ENCODE data around the gene KANK3. TPM values are rescaled to one million over a fixed set of nuclear protein-coding genes. Genes with fewer than 3 reads are reported as not detected.
"Not testable (repeated sequence)": the region's sequence is repeated elsewhere in the genome, so short reads cannot be mapped to it uniquely, and the experiment has no call there.

Gene KANK3
- total RNA-seq, 4 donors from 2014 or later: 3.2 to 10.5 (median 4.1) TPM

DNA sequence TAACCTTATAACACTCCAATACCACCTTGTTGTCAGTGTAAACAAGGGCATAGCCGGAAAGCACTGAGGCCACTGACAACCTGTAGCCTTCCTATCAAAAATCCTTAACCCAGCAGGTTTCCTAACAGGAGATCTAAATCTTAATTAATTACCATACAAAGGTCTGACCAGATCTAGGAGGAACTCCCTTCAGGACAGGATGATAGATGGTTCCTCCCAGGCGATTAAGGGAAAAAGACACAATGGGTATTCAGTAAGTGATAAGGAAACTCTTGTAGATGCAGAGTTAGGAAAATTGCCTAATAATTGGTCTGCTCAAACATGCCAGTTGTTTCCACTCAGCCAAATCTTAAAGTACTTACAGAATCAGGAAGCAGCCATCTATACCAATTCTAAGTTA, 42.0 kb upstream of the KANK3 start:
- H3K9me3 ChIP-seq; H3K36me3 ChIP-seq; H3K4me3 ChIP-seq; in situ Hi-C loops (cut with MboI; ENCODE audit: low pct_ligation_motif_present in 1 of 4, low pct_unique_long_range_greater_than_20kb in 1 of 4, low sequenced_read_pairs in 3 of 4); H3K4me1 ChIP-seq; DNase-seq; intact Hi-C loops (cut with DNase I; ENCODE audit: low total_unique reads); H3K27ac ChIP-seq; H3K27me3 ChIP-seq: not testable (repeated sequence)
- 78 to 83% methylated on average over 2 of the region's 2 CpGs for WGBS, 2 donors (ENCODE audit: low coverage in 1 of 2)

DNA sequence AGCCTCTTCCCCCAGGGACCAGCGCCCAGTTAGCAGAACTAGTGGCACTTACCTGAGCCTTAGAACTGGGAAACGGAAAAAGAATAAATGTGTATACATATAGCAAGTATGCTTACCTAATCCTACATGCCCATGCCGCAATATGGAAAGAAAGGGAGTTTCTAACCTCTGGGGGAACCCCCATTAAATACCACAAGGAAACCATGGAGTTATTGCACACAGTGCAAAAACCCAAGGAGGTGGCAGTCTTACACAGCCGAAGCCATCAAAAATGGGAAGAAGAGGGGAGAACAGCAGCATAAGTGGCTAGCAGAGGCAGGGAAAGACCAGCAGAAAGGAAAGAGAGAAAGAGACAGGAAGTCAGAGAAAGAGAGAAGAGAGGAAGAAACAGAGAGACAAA, 41.5 kb upstream of the KANK3 start:
- H3K4me3 ChIP-seq; H3K9me3 ChIP-seq; H3K27ac ChIP-seq; H3K4me1 ChIP-seq; in situ Hi-C loops (cut with MboI; ENCODE audit: low pct_ligation_motif_present in 1 of 4, low pct_unique_long_range_greater_than_20kb in 1 of 4, low sequenced_read_pairs in 3 of 4); DNase-seq; H3K27me3 ChIP-seq; intact Hi-C loops (cut with DNase I; ENCODE audit: low total_unique reads); H3K36me3 ChIP-seq: not testable (repeated sequence)
- 76 to 87% methylated on average over 3 to 4 of the region's 4 CpGs for WGBS, 2 donors (ENCODE audit: low coverage in 1 of 2)

DNA sequence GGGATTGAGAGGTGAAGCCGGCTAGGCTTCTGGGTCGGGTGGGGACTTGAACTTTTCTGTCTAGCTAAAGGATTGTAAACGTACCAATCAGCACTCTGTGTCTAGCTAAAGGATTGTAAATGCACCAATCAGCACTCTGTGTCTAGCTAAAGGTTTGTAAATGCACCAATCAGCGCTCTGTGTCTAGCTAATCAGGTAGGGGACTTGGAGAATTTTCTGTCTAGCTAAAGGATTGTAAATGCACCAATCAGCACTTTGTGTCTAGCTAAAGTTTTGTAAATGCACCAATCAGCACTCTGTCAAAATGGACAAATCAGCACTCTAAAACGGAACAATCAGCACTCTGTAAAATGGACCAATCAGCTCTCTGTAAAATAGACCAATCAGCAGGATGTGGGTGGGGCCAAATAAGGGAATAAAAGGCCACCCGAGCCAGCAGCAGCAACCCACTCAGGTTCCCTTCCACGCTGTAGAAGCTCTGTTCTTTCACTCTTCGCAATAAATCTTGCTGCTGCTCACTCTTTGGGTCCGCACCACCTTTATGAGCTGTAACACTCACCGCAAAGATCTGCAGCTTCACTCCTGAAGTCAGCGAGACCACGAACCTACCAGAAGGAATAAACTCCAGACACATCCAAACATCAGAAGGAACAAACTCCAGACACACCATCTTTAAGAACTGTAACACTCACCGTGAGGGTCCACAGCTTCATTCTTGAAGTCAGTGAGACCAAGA, 36.3 kb upstream of the KANK3 start:
- H3K9me3 ChIP-seq; intact Hi-C loops (cut with DNase I; ENCODE audit: low total_unique reads); H3K4me3 ChIP-seq; H3K36me3 ChIP-seq; H3K27me3 ChIP-seq; in situ Hi-C loops (cut with MboI; ENCODE audit: low pct_ligation_motif_present in 1 of 4, low pct_unique_long_range_greater_than_20kb in 1 of 4, low sequenced_read_pairs in 3 of 4); H3K4me1 ChIP-seq; DNase-seq; H3K27ac ChIP-seq: not testable (repeated sequence)
- 86 to 93% methylated on average over 3 to 13 of the region's 13 CpGs for WGBS, 2 donors (ENCODE audit: low coverage in 1 of 2)

DNA sequence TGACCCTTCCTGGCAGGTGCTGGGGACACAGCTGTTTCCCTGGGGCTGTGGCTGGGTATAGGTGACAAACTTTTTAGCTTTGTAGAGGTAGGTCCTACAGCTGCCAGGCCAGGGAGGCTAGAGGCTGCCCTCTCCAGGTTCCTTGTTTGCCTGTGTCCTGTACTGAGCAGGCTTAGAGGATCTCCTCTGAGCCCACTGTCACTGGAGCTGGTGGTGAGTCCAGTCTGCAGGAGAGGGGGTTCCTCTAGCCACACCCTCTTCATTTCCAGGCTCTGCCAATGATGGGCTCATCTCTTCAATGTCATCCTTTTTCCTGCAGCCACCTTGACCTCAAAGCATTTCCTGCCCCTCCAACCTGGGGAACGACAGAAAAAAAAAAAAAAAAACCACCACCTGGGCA, 34.5 kb upstream of the KANK3 start:
- Histone ChIP-seq H3K4me3 (no peak overlapping the region), H3K27me3 (no peaks in the 10 kb centered on the region), H3K36me3 (no peaks in the 10 kb centered on the region), H3K9me3 (no peaks in the 10 kb centered on the region), H3K4me1 (peaks cover 0 to 9% (median 4%) of the 10 kb centered on the region in 4 donors), H3K27ac (no peak overlapping the region)
- DNase-seq: no peak
- in situ Hi-C loops (cut with MboI; ENCODE audit: low pct_ligation_motif_present in 1 of 4, low pct_unique_long_range_greater_than_20kb in 1 of 4, low sequenced_read_pairs in 3 of 4) (no loop called here), intact Hi-C loops (cut with DNase I; ENCODE audit: low total_unique reads) (no loop called here)
- 63% methylated on average over 1 of the region's 1 CpG; no CpG with 5 or more reads in 1 of the 2 donors for WGBS, 2 donors (ENCODE audit: low coverage in 1 of 2)
- TF ChIP-seq POLR2A (IDR thresholded peaks at IDR 0.05): no peak
- TF ChIP-seq, protein P1, sequence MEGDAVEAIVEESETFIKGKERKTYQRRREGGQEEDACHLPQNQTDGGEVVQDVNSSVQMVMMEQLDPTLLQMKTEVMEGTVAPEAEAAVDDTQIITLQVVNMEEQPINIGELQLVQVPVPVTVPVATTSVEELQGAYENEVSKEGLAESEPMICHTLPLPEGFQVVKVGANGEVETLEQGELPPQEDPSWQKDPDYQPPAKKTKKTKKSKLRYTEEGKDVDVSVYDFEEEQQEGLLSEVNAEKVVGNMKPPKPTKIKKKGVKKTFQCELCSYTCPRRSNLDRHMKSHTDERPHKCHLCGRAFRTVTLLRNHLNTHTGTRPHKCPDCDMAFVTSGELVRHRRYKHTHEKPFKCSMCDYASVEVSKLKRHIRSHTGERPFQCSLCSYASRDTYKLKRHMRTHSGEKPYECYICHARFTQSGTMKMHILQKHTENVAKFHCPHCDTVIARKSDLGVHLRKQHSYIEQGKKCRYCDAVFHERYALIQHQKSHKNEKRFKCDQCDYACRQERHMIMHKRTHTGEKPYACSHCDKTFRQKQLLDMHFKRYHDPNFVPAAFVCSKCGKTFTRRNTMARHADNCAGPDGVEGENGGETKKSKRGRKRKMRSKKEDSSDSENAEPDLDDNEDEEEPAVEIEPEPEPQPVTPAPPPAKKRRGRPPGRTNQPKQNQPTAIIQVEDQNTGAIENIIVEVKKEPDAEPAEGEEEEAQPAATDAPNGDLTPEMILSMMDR (IDR thresholded peaks at IDR 0.05): no peak
- no peak for TF ChIP-seq EP300 (IDR thresholded peaks at IDR 0.05; ENCODE audit: low read depth)
- TF ChIP-seq POLR2AphosphoS5 (IDR thresholded peaks at IDR 0.05): no peak

DNA sequence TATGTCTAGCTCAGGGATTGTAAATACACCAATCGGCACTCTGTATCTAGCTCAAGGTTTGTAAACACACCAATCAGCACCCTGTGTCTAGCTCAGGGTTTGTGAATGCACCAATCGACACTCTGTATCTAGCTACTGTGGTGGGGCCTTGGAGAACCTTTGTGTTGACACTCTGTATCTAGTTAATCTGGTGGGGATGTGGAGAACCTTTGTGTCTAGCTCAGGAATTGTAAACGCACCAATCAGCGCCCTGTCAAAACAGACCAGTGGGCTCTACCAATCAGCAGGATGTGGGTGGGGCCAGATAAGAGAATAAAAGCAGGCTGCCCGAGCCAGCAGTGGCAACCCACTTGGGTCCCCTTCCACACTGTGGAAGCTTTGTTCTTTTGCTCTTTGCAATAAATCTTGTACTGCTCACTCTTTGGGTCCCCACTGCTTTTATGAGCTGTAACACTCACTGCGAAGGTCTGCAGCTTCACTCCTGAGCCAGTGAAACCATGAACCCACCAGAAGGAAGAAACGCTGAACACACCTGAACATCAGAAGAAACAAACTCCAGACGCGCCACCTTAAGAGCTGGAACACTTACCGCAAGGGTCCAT, 33.4 kb upstream of the KANK3 start:
- DNase-seq; H3K9me3 ChIP-seq; H3K4me1 ChIP-seq; H3K27me3 ChIP-seq; intact Hi-C loops (cut with DNase I; ENCODE audit: low total_unique reads); in situ Hi-C loops (cut with MboI; ENCODE audit: low pct_ligation_motif_present in 1 of 4, low pct_unique_long_range_greater_than_20kb in 1 of 4, low sequenced_read_pairs in 3 of 4); H3K36me3 ChIP-seq; H3K27ac ChIP-seq; H3K4me3 ChIP-seq: not testable (repeated sequence)
- WGBS, 2 donors (ENCODE audit: low coverage in 1 of 2): 89 to 91% methylated on average over 4 to 10 of the region's 10 CpGs

DNA sequence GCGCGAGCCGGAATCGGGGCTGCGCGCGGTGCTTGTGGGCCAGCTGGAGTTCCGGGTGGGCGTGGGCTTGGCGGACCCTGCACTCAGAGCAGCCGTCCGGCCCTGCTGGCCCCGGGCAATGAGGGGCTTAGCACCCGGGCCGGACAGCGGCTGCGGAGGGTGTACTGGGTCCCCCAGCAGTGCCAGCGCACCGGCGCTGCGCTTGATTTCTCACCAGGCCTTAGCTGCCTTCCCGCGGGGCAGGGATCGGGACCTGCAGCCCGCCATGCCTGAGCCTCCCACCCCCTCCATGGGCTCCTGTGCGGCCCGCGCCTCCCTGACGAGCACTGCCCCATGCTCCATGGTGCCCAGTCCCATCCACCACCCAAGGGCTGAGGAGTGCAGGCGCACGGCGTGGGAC, 32.7 kb upstream of the KANK3 start:
- H3K36me3 ChIP-seq; H3K27me3 ChIP-seq; H3K27ac ChIP-seq; intact Hi-C loops (cut with DNase I; ENCODE audit: low total_unique reads); H3K4me3 ChIP-seq; in situ Hi-C loops (cut with MboI; ENCODE audit: low pct_ligation_motif_present in 1 of 4, low pct_unique_long_range_greater_than_20kb in 1 of 4, low sequenced_read_pairs in 3 of 4); H3K9me3 ChIP-seq; DNase-seq: not testable (repeated sequence)
- WGBS, 2 donors (ENCODE audit: low coverage in 1 of 2): 96% methylated on average over 22 of the region's 32 CpGs; no CpG with 5 or more reads in 1 of the 2 donors
- peaks cover 0 to 12% (median 4%) of the 10 kb centered on the region in 4 donors for H3K4me1 ChIP-seq

Measured in transverse colon (tissue), 4 donors.